ENCODE results near the gene RIMS4.

RIMS4 gene

DNA sequence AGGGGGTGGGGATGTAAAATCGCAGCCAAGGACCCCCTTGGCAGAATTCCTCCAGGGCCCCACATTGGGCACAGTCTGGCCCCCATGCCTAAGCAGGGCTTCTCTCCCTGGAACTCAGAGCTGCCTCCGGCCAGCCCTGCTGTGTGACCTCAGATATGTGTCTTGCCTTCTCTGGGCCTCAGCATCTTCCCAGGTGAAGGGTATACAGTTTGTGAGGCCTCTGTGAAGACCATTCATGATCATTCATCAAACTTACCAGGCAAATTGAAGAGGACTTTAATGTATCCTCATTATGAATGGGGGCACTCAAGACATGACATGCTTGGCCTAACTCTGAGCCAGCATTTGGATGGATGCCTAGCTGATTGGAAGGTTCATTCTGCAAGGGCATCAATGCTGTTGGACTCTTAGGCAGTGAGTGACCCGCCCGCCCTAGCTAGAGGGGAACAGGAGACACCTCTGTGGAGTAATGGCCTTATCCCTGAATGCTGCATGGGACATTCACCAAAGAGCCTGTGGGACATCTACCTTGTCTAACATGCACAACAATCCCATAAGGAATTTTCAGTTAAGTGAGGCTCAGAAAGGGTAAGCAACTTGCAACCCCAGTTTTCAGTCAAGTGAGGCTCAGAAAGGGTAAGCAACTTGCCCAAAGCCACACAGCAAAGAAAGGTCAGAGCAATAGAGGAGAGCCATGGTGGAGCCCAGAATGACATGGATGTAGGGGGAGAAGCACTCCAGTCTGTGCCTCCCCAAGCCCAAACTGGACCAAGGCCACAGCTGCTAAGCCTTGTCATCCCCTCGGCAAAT lies 94.6 kb downstream of the RIMS4 start:
- DNase-seq = no peak

DNA sequence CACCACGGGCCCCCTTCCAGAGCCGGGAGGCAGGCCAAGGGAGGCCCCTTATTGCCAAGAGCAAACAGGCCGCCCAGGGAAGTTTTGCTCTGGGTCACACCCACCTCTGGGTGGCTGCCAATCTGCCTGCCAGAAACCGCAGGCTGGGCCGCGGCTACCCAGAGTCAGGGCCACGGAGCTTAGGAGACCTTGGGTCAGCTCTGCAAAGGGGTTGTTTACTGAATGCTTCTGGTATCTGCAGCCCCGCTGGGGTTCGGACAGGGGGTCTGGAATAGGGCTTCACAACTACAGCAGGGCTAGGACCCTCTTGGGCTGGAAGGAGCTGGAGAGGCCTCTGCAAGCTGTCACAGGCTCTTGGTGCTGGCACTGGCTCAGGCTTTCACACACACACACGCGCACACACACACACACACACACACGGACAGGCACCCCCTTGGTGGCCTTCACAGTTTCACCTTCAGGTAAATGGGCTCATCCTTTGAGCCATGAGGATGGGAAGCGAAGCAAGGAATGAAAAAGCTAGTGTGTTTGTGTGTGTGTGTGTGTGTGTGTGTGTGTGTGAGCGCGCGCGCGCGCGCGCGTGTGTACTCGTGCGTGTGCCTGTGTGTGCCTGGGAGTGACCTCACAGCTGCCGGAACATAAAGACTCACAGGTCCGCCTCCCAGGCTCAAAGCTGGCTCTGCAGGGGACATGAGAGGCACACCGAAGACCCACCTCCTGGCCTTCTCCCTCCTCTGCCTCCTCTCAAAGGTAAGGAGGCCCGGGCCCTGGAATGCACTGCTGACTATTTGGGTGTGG lies 95.4 kb downstream of the RIMS4 start, which contains the start of gene CCN5:
TSS of gene CCN5 (plus strand) at position 669 of the 798 bp plus-strand sequence. CDS start at position 691, 22 bp downstream.
- no peak for DNase-seq

DNA sequence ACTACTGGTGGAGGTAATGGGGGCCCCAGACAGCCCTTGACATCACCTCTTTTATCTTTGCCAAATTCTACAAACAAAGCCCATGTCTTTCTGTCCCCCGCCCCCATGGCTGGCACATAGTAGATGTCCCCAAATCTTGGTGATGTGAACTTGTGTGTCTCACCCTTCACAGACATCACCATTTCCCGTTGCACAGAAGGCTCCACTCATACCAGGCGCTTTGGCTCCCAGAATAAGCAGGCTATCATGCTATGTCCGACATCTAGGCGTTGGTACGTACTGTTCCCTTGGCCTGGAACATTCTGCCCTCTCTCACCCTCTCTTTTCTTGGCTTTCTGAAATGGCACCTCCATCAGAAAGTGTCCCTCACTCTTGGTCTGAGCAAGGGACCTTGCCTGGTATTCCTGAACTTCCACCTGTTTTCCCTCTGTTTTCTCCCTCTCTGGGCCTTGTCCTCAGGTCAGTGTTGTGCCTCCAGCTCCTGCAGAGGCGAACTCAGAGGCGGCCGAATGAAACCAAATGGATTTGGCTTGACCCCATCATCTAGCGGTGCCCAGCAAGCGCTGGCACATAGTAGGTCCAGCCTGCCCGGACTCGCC lies 96.1 kb downstream of the RIMS4 start:
- no peak for DNase-seq

DNA sequence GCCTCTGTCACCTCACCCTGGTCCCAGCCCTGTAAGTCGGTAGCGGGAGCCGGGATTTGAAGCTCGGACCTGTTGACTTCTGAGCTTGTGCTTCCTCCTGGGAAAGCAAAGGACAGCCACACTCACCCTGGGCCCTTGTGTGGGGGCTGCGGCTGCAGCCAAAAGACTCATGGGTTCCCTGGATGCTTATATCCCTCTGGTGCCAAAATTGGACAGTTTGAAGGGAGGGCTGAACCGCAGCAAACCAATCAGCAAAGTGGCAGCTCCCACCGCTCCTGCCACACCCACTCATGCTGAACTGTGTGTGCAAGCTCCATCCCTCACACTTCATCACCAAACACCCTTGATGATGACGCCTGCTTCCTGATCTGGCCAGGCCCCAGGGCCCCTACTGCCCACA lies 99.1 kb downstream of the RIMS4 start:
- DNase-seq = no peak

DNA sequence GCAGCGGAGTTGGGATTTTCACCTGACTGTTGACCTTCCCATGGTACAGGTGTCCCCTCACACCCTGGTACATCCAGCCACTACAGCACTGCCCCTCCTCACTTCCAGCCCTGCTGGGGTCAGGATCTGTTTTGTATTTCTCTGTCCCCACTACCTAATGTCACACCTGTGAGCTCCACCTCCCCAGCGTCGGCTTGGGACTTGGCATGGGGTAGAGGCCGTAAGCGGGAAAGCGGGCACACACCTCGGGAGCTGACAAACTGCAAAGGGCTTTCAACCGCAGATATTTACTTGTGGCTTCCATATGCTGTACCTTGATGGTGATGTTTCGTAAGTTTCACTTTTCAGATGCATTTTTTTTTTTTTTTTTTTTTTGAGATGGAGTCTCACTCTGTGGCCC lies 100.5 kb downstream of the RIMS4 start:
- no peak for DNase-seq

DNA sequence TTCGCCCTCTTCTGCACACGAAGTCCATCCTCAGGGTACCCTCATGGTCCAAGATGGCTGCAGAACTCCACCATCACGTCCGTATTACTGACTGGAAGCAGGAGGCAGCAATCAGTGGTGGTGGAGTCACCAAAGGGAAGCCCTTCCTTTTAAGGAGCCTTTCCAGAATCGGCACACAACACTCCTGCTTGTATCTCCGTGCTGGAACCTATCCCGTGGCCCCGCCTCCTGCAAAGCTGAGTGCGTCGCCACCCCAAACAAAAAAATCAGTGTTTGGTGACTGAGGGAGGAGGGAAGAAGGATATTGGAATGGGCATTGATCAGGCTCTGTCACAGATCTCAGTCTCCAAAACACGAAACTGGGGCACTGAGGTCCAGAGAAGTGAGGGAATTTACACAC lies 101.0 kb downstream of the RIMS4 start:
- DNase-seq = no peak

DNA sequence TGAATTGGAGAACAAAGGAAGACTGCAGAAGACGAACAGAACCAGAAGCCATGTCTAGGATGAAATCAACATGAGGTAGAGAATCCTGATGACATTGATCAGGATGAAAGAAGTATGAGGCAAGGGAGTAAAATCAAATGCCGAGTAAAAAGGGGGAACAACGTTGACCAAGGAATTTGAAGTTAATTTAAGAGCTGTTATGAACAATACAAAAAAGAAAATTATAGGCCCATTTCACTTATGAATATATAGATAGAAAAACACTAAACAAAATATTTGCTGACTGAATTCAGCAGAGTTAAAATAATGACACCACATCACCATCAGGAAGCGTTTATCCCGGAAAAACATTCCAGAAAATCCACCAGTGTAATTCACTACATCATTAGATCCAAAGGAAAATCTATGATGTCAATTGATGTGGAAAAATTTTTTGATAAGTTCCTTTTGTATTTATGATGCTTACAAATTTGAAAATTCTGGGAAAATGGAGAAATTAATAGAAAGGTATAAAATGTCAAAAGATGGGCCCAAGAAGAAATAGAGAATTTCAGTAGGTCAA lies 103.2 kb downstream of the RIMS4 start:
- no peak for DNase-seq

DNA sequence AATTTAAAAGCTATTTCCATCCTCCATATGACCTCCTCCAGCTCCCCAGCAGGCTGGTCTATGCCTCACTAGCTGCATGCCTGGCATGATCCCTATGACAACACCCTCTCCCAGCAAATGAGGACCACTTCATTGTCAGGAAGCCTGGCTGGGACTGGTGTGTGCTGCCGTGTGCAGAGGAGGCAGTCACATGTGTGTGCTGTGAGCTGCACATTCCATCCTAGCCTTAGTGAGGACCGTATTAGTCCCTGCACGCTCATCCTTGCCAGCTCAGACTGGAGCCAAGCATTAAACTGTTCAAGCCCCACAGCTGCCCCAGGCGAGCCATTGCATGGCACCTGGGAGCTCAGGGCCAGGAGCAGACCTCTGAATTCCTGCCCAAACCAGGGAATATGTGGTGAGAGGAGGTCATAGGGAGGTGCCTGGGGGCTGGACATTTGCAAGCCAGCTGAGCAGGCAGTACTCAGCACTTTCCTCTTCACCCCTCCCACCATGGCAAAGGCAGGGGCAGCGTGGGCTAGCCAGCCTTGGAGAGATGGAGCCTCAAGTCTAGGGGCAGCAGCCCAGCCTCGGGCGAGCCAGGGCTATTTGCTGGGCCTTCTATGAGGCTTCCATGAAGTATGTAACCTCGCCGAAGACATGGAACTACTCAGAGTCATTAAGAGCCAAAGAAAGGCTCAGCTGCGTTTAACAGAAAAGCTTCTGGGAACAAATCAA lies 103.9 kb downstream of the RIMS4 start:
- DNase-seq = no peak

DNA sequence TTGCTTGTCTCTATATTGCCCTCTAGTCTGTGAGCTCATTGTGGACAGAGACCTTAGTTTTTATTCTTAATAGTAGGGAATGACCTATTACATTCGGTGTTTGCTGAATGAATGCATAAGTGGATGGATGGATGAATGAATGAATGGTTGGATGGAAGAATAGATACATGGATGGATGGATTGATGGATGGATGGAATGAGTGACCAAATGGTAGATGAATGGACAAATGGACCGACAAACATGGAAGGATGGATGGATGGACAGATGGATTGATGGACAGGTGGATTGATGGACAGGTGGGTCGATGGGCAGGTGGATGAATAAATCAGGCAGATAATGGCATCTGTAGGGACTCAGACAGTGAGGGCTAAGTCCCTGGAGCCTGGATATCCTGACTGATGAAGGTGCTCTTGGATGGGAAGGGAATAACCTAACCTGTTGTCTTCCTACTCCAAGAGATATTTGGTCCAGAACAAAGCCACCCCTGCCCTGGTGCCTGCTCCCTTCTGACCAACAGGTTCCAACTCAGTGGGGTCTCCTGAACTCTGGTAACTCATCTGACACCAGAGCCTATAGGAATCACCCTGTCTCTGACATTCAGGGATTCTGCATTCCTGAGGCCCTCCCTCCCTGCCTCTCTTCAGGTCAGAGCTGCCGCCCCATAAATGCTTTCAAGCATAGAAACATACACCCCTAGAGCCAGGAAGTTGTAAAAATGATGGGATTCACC lies 104.8 kb downstream of the RIMS4 start:
- DNase-seq = no peak

DNA sequence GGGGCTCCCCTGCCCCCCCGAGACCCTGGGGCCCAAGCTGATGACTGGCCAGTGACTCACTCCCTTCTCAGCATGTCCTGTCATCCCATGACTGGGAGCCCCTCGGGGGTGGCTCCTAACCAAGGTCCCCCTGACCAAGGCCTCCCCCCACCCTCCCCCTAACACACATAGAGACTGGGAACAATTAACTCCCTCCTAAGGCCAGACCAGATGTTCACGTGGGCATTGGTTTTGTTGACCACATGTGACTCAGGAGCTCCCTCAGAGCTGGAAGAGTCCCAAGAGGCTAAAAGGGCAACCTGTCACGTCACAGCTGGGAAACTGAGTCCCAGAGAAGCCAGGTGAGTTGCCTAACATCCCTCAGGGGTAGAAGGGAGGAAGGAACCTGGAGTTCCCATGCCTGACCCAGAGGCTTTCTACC lies 105.8 kb downstream of the RIMS4 start:
- no peak for DNase-seq

DNA sequence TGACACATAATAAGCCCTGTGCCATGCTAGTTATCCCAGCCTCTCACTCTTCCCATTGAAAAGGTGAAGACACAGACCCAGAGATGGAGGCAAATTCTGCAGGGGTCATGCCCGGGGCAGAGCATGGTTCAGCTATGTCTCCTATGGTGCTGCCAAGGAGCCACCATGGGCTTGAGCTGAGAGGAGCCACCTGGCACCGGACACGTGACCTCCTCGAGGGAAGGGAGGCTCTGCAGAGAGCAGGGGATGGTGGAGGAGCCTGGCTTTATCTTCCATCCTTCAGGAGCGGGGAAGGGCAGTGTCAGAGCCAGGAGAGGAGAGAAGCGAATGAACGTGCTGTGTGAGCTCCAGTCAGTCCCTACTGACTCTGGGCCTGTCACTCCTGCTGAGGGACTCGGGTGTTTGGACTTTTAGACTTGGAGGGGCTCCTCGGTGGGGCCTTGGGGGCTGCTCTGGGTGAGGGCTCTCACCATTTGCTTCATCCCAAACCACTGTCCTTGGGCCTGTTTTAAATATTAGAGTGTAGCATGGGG lies 106.3 kb downstream of the RIMS4 start:
- no peak for DNase-seq

DNA sequence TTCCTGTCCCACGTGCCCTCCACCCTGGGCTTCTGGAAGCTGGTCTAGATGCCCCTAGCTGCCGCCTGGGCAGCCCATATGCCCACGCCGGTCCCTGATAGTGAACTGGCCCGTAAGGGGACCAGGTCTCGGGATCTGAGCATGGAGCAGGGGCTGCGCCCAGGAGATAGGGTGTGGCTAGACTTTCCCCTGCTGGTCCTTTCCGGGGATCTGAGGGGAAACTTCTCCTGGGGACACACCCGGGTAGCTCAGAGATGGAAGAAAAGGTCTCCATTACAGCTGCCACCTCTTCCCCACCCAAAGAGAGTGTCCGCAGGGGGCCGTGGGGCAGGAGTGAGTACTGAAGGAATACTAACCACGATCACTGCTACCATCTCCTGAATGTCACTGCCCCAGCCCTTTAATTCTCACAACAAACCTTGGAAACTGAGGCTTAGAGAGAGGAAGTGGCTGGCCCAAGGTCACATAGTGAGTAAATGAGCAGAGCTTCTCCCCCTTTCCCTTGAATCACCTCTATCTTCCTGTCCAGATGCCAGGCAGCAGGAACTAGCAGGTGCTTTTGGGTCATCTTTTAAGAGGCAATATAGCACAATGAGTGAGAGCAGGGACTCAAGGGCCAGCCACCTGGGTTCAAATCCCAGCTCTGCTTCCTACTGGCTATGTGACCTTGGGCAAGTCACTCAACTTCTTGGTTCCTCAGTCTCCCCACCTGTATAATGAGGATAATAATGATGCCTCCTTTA lies 107.0 kb downstream of the RIMS4 start:
- no peak for DNase-seq

DNA sequence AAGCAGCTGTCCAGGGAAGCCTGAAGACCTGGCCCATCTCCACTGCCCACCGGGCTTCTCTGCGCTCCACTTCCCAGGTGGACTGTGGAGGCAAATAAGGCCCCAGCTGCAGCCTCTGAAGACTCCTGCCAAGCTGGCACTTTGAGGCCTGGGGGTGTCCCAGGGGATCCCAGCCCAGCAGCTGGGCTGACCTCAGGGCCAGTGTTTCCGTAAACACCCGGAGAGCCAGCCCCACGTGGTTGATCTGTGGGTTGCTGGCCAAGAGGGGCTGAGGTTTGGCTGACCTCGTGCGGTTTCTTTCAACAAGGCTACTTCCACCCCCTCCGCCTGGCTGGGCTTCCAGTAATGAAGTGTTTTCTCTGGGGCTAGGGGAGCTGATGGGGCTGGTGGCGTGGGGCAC lies 107.6 kb downstream of the RIMS4 start:
- no peak for DNase-seq

DNA sequence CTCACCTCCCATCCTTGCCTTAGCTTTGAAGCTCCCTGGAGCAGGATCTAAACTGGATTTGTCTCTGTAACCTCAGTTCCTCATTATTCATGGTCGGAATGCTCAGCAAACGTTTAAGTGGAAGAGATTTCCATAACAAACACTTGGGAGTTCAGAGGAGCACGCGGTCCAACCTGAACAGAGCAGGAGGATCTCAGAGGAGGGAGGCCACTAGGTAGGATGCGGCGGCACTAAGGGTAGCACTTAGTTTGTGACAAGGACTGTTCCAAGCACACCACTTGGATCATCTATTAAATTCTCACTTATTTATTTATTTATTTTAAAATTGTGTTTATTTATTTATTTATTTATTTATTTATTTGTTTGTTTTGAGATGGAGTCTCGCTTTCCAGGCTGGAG lies 108.5 kb downstream of the RIMS4 start:
- no peak for DNase-seq

All from effector CD8-positive, alpha-beta T cell (primary cell).